GM19463 (cell line): ENCODE results near the gene SYNJ2.

Experiments used
- ATAC-seq: cut with Tn5 transposase; IDR thresholded peaks from one replicate; pipeline ENCODE4 v1.9.1; 2021; ENCODE audit warnings: mild to moderate bottlenecking, moderate library complexity; ENCODE audit not compliant: unreplicated experiment

Gene SYNJ2

GRCh38 chr6:158024566-158025297 is 43.1 kb downstream of the SYNJ2 start:
- ATAC-seq, result no peak

GRCh38 chr6:158026054-158026900 is 44.6 kb downstream of the SYNJ2 start:
- ATAC-seq, result peak; percentile 84

- ATAC-seq, result no peak
Observed at GRCh38 chr6:158026901-158027589, 45.4 kb downstream of the SYNJ2 start.

- ATAC-seq, result no peak
Observed at GRCh38 chr6:158027590-158028285, 46.1 kb downstream of the SYNJ2 start.

GRCh38 chr6:158028421-158028820 is 46.8 kb downstream of the SYNJ2 start:
- ATAC-seq, result no peak

GRCh38 chr6:158028876-158029275 is 47.2 kb downstream of the SYNJ2 start:
- ATAC-seq, result no peak

GRCh38 chr6:158029668-158030230 is 48.1 kb downstream of the SYNJ2 start:
- no peak for ATAC-seq

GRCh38 chr6:158030380-158031300 is 49.0 kb downstream of the SYNJ2 start:
- no peak for ATAC-seq

GRCh38 chr6:158031381-158032353 is 50.0 kb downstream of the SYNJ2 start:
- peak; percentile 50 for ATAC-seq

GRCh38 chr6:158032354-158032733 is 50.7 kb downstream of the SYNJ2 start:
- no peak for ATAC-seq

GRCh38 chr6:158033077-158033750 is 51.6 kb downstream of the SYNJ2 start:
- no peak for ATAC-seq

GRCh38 chr6:158033751-158034702 is 52.4 kb downstream of the SYNJ2 start:
- ATAC-seq, result no peak

GRCh38 chr6:158036261-158036660 is 54.6 kb downstream of the SYNJ2 start:
- ATAC-seq, result no peak

GRCh38 chr6:158037021-158037420 is 55.4 kb downstream of the SYNJ2 start:
- ATAC-seq, result no peak

- ATAC-seq, result no peak
Observed at GRCh38 chr6:158037771-158038170, 56.1 kb downstream of the SYNJ2 start.

GRCh38 chr6:158038291-158039177 is 56.9 kb downstream of the SYNJ2 start:
- ATAC-seq, result no peak
